Neural crest cell (in vitro differentiated cells): ENCODE results near the gene TREX2. TPM values are rescaled to one million over a fixed set of nuclear protein-coding genes. Genes with fewer than 3 reads are reported as not detected.

Experiments used
- DNase-seq: peaks from one replicate; pipeline ENCODE4 v3.0.0; 2021; ENCODE audit warnings: low read depth, mixed read lengths, low spot score
- H3K27ac Mint-ChIP-seq: one replicate; pipeline ENCODE4 v1.8.0; 2021; ENCODE audit warnings: mild to moderate bottlenecking, mixed read lengths; ENCODE audit not compliant: unreplicated experiment
- H3K27me3 Mint-ChIP-seq: 2 replicates; pipeline ENCODE4 v1.8.0; 2021; ENCODE audit warnings: low read depth, mild to moderate bottlenecking, mixed read lengths
- H3K36me3 Mint-ChIP-seq: 2 replicates; pipeline ENCODE4 v1.8.0; 2021; ENCODE audit warnings: low read depth, mild to moderate bottlenecking, mixed read lengths
- H3K4me1 Mint-ChIP-seq: 2 replicates; pipeline ENCODE4 v1.8.0; 2021; ENCODE audit warnings: mixed read lengths
- H3K4me3 Mint-ChIP-seq: one replicate; pipeline ENCODE4 v1.8.0; 2021; ENCODE audit warnings: mild to moderate bottlenecking, mixed read lengths
- H3K9me3 Mint-ChIP-seq: 2 replicates; pipeline ENCODE4 v1.8.0; 2021; ENCODE audit warnings: mixed read lengths
- CTCF ChIP-seq: fragments of 200-600 bp; sonication (generic); conservative IDR thresholded peaks from 2 replicates; pipeline ENCODE4 v1.5.0; 2021; ENCODE audit warnings: antibody characterized with exemption, mild to moderate bottlenecking
- total RNA-seq: library from RNA; stranded (reverse); gene quantifications from 2 replicates; pipeline ENCODE4 v1.2.1, GENCODE V29; 2021

TREX2 gene
- total RNA-seq, 1 donor from 2014 or later: 0.77 TPM

GRCh38 chrX:153454901-153455550, 9.2 kb upstream of the TREX2 start:
- H3K36me3 Mint-ChIP-seq: peaks cover 9% of the 10 kb centered on the region
- no peaks in the 10 kb centered on the region for H3K9me3 Mint-ChIP-seq
- H3K27ac Mint-ChIP-seq: no peak overlapping the region
- no peak for TF ChIP-seq CTCF
- no peaks in the 10 kb centered on the region for H3K27me3 Mint-ChIP-seq
- no peak for DNase-seq
- H3K4me1 Mint-ChIP-seq: no peaks in the 10 kb centered on the region
- no peak overlapping the region for H3K4me3 Mint-ChIP-seq

DNA sequence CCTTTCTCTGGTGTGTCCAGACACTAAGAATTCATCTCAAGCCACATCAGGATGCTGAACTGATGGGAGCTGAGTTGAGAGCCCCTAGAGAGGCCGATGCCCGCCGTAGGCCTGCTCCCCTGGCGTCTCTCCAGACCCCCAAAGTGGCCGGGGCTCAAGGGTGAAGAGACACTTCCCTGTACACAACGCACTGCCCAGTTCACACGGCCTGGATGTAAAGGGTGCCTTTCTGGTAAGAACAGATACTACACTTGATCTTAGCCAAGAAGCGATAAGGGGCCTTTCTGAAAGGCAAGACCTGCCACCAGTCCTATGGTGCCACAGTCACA, 5.1 kb upstream of the TREX2 start:
- peaks cover 4% of the 10 kb centered on the region for H3K4me1 Mint-ChIP-seq
- no peak overlapping the region for H3K27ac Mint-ChIP-seq
- H3K27me3 Mint-ChIP-seq: no peaks in the 10 kb centered on the region
- H3K4me3 Mint-ChIP-seq: no peak overlapping the region
- no peak for TF ChIP-seq CTCF
- DNase-seq: no peak
- no peaks in the 10 kb centered on the region for H3K9me3 Mint-ChIP-seq
- peaks cover 2% of the 10 kb centered on the region for H3K36me3 Mint-ChIP-seq

DNA sequence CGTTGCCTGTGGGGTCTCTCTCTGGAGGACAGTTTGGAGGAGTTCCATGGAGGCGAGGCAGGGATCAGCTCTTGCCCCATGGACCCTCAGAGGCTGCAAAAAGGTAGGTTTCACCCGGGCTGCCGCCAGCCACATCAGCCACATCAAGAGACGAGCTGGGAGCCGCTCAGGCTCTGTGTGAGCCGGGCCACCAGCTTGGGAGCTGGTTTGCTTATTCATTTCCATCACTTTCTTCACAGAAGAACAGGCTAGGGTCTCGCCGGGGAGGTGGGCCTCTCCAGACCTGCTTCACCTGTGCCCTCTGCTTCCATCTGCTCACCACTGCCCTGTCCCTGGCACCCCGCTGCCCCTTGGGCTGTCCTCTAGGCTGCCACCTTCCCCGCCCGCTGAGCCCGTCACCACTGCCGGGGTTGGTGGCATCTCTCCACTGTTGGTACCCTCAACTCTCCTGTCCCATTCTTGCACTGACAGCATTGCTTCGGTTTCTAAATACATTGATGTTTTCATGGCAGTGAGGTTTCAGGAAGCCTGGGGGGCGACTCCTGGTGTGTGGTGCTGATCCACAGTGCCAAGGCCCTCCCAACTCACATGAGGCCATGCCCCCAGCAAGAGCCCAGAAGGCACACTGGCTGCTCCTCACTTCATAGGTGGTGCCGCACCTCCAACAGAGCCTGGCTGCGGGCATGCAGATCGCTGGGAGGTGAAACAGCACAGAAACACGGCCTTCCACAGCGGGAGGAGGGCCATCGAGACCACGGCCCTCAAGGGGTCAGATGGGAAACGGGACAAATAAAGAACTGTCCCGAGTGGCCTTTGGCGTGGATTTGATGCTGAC, 4.5 kb upstream of the TREX2 start:
- Mint-ChIP-seq H3K36me3 (peaks cover 2% of the 10 kb centered on the region), H3K4me3 (no peak overlapping the region), H3K4me1 (peaks cover 4% of the 10 kb centered on the region), H3K9me3 (no peaks in the 10 kb centered on the region), H3K27me3 (no peaks in the 10 kb centered on the region), H3K27ac (no peak overlapping the region)
- no peak for TF ChIP-seq CTCF
- DNase-seq: no peak

- peaks cover 2% of the 10 kb centered on the region for H3K36me3 Mint-ChIP-seq
- H3K27ac Mint-ChIP-seq: no peak overlapping the region
- DNase-seq: no peak
- TF ChIP-seq CTCF: no peak
- no peaks in the 10 kb centered on the region for H3K9me3 Mint-ChIP-seq
- H3K27me3 Mint-ChIP-seq: no peaks in the 10 kb centered on the region
- H3K4me3 Mint-ChIP-seq: no peak overlapping the region
- peaks cover 4% of the 10 kb centered on the region for H3K4me1 Mint-ChIP-seq
These were observed 3.7 kb upstream of the TREX2 start for GRCh38 chrX:153449368-153450113.

DNA sequence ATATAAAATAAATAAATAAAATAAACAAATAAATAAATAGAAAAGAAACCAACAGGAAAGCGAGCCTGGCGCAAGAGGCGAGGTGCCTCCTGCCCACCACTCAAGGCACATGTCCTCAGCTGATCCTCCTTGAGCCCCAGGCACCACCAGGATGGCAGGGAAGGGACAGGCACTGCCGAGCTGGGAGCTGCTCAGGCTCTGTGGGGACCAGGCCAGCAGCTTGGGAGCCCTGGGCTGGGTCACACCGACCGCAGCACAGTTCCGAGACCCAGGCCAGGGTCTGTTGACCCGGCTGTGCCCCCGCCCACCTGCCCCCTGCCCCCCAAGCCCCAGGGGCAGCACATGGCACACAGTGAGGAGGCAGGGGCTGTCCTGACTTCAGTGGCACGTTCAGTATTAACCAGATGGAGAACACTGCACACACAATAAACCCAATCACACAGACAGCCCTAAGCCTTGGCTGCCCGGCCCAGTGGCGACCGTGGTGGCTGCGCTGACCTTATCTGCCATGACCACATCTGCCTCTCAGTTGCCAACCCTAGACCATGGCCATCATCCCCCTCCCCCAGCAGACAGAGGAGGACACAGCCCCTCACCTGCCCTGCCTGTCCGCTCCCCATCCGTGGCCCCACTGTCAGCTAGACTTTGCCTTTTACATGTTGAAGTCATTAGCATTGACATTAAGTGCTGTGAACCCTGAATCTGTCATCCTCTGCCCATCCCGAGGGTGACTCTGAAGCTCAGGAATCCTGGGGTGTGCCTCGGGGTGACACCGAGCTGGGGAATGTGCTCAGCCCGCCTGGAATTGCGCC, 2.9 kb upstream of the TREX2 start:
- Mint-ChIP-seq H3K9me3 (no peaks in the 10 kb centered on the region), H3K4me1 (peaks cover 4% of the 10 kb centered on the region), H3K27ac (no peak overlapping the region), H3K36me3 (peaks cover 2% of the 10 kb centered on the region), H3K27me3 (no peaks in the 10 kb centered on the region), H3K4me3 (no peak overlapping the region)
- no peak for DNase-seq
- no peak for TF ChIP-seq CTCF
